SK-N-SH treated with all-trans-retinoic acid at 6 μM for 48 hours (cell line): ENCODE results near the gene LMAN1L.

Experiments
- BACH2 ChIP-seq: fragments of 250-450 bp; sonication (Bioruptor Pico); IDR thresholded peaks from 2 replicates; pipeline ENCODE4 v1.9.0; 2021; ENCODE audit warnings: mild to moderate bottlenecking, borderline replicate concordance
- CREB5 ChIP-seq: fragments of 250-450 bp; sonication (Bioruptor Pico); IDR thresholded peaks from 2 replicates; pipeline ENCODE4 v1.5.1; 2020; ENCODE audit warnings: low read depth, mild to moderate bottlenecking, moderate library complexity
- OSR1 ChIP-seq: fragments of 250-450 bp; sonication (Bioruptor Pico); IDR thresholded peaks from 2 replicates; pipeline ENCODE4 v1.8.0; 2022; ENCODE audit warnings: moderate library complexity, mild to moderate bottlenecking, inconsistent platforms
- PATZ1 ChIP-seq: fragments of 250-450 bp; sonication (Bioruptor Pico); IDR thresholded peaks from 2 replicates; pipeline ENCODE4 v1.8.0; 2020; ENCODE audit warnings: mild to moderate bottlenecking, moderate library complexity, borderline replicate concordance
- PPARA ChIP-seq: fragments of 250-450 bp; sonication (Bioruptor Pico); IDR thresholded peaks from 2 replicates; pipeline ENCODE4 v1.5.0; 2020; ENCODE audit warnings: mild to moderate bottlenecking, borderline replicate concordance
- RARB ChIP-seq: fragments of 250-450 bp; sonication (Bioruptor Pico); IDR thresholded peaks from 2 replicates; pipeline ENCODE4 v1.8.0; 2021; ENCODE audit warnings: mild to moderate bottlenecking, moderate library complexity
- SNAI2 ChIP-seq: fragments of 250-450 bp; sonication (Bioruptor Pico); IDR thresholded peaks from 2 replicates; pipeline ENCODE4 v1.5.0; 2020; ENCODE audit warnings: mild to moderate bottlenecking, moderate library complexity
- ZFP3 ChIP-seq: fragments of 250-450 bp; sonication (Bioruptor Pico); IDR thresholded peaks from 2 replicates; pipeline ENCODE4 v1.5.0; 2020; ENCODE audit warnings: mild to moderate bottlenecking, moderate library complexity
- ZFP30 ChIP-seq: fragments of 450-650 bp; formaldehyde crosslinking; IDR thresholded peaks from 2 replicates; pipeline ENCODE4 v1.5.0; 2022; ENCODE audit warnings: mild to moderate bottlenecking, moderate library complexity
- ZNF565 ChIP-seq: fragments of 450-650 bp; formaldehyde crosslinking; conservative IDR thresholded peaks from 2 replicates; pipeline ENCODE4 v1.5.0; 2020; ENCODE audit warnings: low read depth, mild to moderate bottlenecking, moderate library complexity
- TF ChIP-seq, protein P1 (sequence below): fragments of 250-450 bp; sonication (Bioruptor Pico); IDR thresholded peaks from 2 replicates; pipeline ENCODE4 v1.5.1; 2021; ENCODE audit warnings: mild to moderate bottlenecking, moderate library complexity

GRCh38 chr15:74850393-74850792 is 37.8 kb downstream of the LMAN1L start:
- TF ChIP-seq PPARA = no peak
- no peak for TF ChIP-seq PATZ1 (CRISPR knock-in tag)
- TF ChIP-seq BACH2 (CRISPR knock-in tag) = no peak
- TF ChIP-seq, protein P1, sequence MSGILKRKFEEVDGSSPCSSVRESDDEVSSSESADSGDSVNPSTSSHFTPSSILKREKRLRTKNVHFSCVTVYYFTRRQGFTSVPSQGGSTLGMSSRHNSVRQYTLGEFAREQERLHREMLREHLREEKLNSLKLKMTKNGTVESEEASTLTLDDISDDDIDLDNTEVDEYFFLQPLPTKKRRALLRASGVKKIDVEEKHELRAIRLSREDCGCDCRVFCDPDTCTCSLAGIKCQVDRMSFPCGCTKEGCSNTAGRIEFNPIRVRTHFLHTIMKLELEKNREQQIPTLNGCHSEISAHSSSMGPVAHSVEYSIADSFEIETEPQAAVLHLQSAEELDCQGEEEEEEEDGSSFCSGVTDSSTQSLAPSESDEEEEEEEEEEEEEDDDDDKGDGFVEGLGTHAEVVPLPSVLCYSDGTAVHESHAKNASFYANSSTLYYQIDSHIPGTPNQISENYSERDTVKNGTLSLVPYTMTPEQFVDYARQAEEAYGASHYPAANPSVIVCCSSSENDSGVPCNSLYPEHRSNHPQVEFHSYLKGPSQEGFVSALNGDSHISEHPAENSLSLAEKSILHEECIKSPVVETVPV (CRISPR knock-in tag) = no peak
- TF ChIP-seq ZFP3 = no peak
- TF ChIP-seq OSR1 (CRISPR knock-in tag) = no peak
- TF ChIP-seq CREB5 (CRISPR knock-in tag) = no peak
- no peak for TF ChIP-seq ZFP30
- TF ChIP-seq RARB = no peak
- no peak for TF ChIP-seq ZNF565 (CRISPR knock-in tag)
- no peak for TF ChIP-seq SNAI2 (CRISPR knock-in tag)
